ENCODE measurements around the gene AGK. TPM values are rescaled to one million over a fixed set of nuclear protein-coding genes. Genes with fewer than 3 reads are reported as not detected.
A peak's percentile ranks its signal among the peaks of the same experiment; 100 is the strongest.
"Not testable (repeated sequence)": the region's sequence is repeated elsewhere in the genome, so short reads cannot be mapped to it uniquely, and the experiment has no call there.

Gene AGK
- total RNA-seq, 1 donor from 2014 or later = 27.8 TPM

- TF ChIP-seq CTCF (IDR thresholded peaks at IDR 0.05) = no peak
- Mint-ChIP-seq H3K27ac (ENCODE audit: unreplicated experiment) (peak overlapping the region; percentile 70), H3K9me3 (ENCODE audit: unreplicated experiment) (no peaks in the 10 kb centered on the region), H3K4me3 (ENCODE audit: unreplicated experiment) (no peak overlapping the region), H3K36me3 (ENCODE audit: unreplicated experiment) (peaks cover 33% of the 10 kb centered on the region), H3K27me3 (ENCODE audit: unreplicated experiment) (no peaks in the 10 kb centered on the region), H3K4me1 (ENCODE audit: unreplicated experiment) (peaks cover 22% of the 10 kb centered on the region)
- DNase-seq (ENCODE audit: extremely low spot score, unreplicated experiment) = no peak
Measured at GRCh38 chr7:141557360-141557759, 6.2 kb downstream of the AGK start.

GRCh38 chr7:141557831-141558531 lies 6.8 kb downstream of the AGK start:
- Mint-ChIP-seq H3K27ac (ENCODE audit: unreplicated experiment) (peak overlapping the region; percentile 70), H3K36me3 (ENCODE audit: unreplicated experiment) (peaks cover 33% of the 10 kb centered on the region), H3K4me1 (ENCODE audit: unreplicated experiment) (peaks cover 20% of the 10 kb centered on the region)
- not testable (repeated sequence) for H3K9me3 Mint-ChIP-seq (ENCODE audit: unreplicated experiment); H3K27me3 Mint-ChIP-seq (ENCODE audit: unreplicated experiment); H3K4me3 Mint-ChIP-seq (ENCODE audit: unreplicated experiment); DNase-seq (ENCODE audit: extremely low spot score, unreplicated experiment)

- Mint-ChIP-seq H3K4me1 (ENCODE audit: unreplicated experiment) (peaks cover 20% of the 10 kb centered on the region), H3K36me3 (ENCODE audit: unreplicated experiment) (peaks cover 39% of the 10 kb centered on the region), H3K27me3 (ENCODE audit: unreplicated experiment) (no peaks in the 10 kb centered on the region), H3K4me3 (ENCODE audit: unreplicated experiment) (no peak overlapping the region), H3K9me3 (ENCODE audit: unreplicated experiment) (no peaks in the 10 kb centered on the region), H3K27ac (ENCODE audit: unreplicated experiment) (peak overlapping the region; percentile 70)
- no peak for DNase-seq (ENCODE audit: extremely low spot score, unreplicated experiment)
- no peak for TF ChIP-seq CTCF (IDR thresholded peaks at IDR 0.05)
Measured at GRCh38 chr7:141558544-141559183, 7.5 kb downstream of the AGK start.

- TF ChIP-seq CTCF (IDR thresholded peaks at IDR 0.05) = no peak
- no peaks in the 10 kb centered on the region for H3K27me3 Mint-ChIP-seq (ENCODE audit: unreplicated experiment)
- H3K4me1 Mint-ChIP-seq (ENCODE audit: unreplicated experiment) = peaks cover 20% of the 10 kb centered on the region
- H3K27ac Mint-ChIP-seq (ENCODE audit: unreplicated experiment) = no peak overlapping the region
- H3K4me3 Mint-ChIP-seq (ENCODE audit: unreplicated experiment) = no peak overlapping the region
- peaks cover 42% of the 10 kb centered on the region for H3K36me3 Mint-ChIP-seq (ENCODE audit: unreplicated experiment)
- no peak for DNase-seq (ENCODE audit: extremely low spot score, unreplicated experiment)
- no peaks in the 10 kb centered on the region for H3K9me3 Mint-ChIP-seq (ENCODE audit: unreplicated experiment)
Measured at GRCh38 chr7:141559961-141560360, 8.8 kb downstream of the AGK start.

GRCh38 chr7:141562036-141562435 lies 10.8 kb downstream of the AGK start:
- DNase-seq (ENCODE audit: extremely low spot score, unreplicated experiment) = no peak
- peaks cover 45% of the 10 kb centered on the region for H3K36me3 Mint-ChIP-seq (ENCODE audit: unreplicated experiment)
- peaks cover 20% of the 10 kb centered on the region for H3K4me1 Mint-ChIP-seq (ENCODE audit: unreplicated experiment)
- no peaks in the 10 kb centered on the region for H3K27me3 Mint-ChIP-seq (ENCODE audit: unreplicated experiment)
- no peak overlapping the region for H3K4me3 Mint-ChIP-seq (ENCODE audit: unreplicated experiment)
- TF ChIP-seq CTCF (IDR thresholded peaks at IDR 0.05) = no peak
- H3K27ac Mint-ChIP-seq (ENCODE audit: unreplicated experiment) = no peak overlapping the region
- H3K9me3 Mint-ChIP-seq (ENCODE audit: unreplicated experiment) = no peaks in the 10 kb centered on the region

Data from osteocyte (in vitro differentiated cells).